Dermis microvascular lymphatic vessel endothelial cell (primary cell): ENCODE measurements around the gene TKTL1. TPM values are rescaled to one million over a fixed set of nuclear protein-coding genes. Genes with fewer than 3 reads are reported as not detected.
"Not testable (repeated sequence)": the region's sequence is repeated elsewhere in the genome, so short reads cannot be mapped to it uniquely, and the experiment has no call there.

Source experiments
- DNase-seq, 2 donors: peaks; one replicate each; pipeline versions ENCODE4 v3.0.0 to v3.0.0-alpha.2; 2010; ENCODE audit warnings: low read depth in 2 of 2
- total RNA-seq: library from RNA; depleted of rRNA; stranded (reverse); fragments of >200 nt; gene quantifications from 2 replicates; pipeline ENCODE4 v1.2.1, GENCODE V29; 2014

The TKTL1 gene
- total RNA-seq, 1 donor from 2014 or later: under 0.01 TPM

DNA sequence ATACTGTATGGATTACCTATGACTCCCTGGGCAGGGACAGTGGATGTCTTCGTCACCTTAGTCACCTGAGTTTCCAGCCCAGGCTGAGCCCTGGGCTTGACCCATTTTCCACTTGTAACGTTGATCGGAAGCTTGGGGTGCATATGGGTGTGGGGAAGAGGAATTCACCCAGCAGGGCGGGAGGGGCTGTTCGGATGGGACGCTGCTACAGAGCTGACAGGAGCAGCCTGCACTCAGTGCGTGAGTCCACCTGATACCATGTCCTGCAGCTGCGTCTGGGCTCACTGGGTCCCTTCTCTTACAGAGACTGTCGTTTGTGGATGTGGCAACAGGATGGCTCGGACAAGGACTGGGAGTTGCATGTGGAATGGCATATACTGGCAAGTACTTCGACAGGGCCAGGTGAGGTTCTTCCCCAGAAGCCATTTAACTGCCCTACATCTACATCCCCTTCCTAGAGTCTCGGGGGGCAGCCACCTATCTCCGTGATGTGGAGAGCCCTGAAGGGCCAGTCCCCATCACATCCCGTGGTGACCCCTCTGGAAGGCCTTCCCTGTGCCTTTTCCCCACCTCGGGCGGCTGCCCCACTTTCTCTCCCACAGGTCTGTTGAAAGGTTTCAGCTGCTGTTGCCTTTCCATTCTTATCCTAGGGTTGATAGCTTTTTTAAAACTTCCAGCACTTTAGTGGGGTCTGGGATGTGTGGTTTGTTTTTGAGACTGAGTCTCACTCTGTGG lies 13.6 kb downstream of the TKTL1 start:
- no peak for DNase-seq

DNA sequence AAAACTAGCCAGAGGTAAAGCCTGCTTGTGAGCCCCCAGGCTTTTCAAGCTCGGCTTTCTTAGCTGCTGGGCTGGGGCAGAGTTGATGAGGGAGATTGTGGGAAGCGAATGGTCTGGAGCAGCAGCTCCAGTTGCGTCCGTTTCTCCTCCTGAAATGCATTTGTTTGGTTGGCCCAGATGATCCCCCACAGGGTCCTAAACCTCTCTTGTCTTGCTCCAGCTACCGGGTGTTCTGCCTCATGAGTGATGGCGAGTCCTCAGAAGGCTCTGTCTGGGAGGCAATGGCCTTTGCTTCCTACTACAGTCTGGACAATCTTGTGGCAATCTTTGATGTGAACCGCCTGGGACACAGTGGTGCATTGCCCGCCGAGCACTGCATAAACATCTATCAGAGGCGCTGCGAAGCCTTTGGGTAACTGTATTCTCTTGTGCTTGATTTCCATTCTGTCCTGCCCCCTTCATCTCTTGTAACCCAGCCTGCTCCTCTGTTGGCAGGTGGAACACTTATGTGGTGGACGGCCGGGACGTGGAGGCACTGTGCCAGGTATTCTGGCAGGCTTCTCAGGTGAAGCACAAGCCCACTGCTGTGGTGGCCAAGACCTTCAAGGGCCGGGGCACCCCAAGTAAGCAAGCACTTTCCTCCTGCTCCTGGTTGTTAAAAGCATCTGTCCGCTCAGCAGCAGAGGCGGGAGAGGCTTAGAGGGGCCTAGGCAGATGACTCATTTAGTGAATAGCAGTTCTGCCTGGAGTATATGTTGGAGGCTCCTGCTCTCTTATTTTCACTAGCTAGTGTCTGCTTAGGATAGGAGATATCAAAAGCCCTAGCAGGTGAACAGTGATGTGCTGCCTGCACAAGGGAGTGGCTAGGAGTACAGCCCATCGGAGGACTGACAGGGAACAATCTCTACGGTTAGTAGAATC lies 15.3 kb downstream of the TKTL1 start:
- no peak for DNase-seq

DNA sequence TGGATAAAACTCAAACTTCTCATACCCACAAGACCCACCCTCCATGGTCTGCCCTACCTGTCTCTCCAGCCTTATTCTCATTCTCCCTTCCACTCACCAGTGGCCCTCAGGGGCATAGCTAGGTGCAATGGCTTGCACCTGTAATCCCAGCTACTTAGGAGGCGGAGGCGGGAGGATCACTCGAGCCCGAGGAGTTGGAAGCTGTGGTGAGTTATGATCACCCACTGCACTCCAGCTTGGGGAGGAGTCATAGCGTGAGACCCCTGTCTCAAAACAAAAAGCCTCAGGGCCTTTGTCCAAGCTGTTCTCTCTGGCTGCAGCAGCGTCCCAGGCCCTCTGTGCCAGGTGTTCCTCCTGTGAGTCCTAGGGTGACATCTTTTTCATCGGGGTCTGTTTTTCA lies 16.5 kb downstream of the TKTL1 start:
- no peak for DNase-seq

DNA sequence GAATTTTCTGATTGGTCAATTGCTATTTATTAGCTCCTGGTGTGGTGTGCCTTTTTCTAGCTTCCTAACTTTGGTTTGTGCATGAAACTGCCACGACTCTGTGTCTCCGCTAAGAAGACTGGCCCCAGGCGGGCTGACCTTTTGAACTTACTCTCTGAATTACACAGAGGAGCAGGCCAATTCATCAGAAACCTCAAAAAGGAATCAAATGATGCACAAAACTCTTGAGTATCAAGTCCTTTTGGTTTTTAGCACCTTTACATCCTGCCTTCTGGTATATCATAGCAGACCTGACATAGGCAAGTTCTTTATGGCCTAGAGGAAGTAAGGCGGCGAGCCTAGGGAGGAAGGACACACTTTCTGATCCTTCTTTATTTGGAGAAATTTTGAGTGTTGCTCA lies 17.6 kb downstream of the TKTL1 start:
- no peak for DNase-seq

DNA sequence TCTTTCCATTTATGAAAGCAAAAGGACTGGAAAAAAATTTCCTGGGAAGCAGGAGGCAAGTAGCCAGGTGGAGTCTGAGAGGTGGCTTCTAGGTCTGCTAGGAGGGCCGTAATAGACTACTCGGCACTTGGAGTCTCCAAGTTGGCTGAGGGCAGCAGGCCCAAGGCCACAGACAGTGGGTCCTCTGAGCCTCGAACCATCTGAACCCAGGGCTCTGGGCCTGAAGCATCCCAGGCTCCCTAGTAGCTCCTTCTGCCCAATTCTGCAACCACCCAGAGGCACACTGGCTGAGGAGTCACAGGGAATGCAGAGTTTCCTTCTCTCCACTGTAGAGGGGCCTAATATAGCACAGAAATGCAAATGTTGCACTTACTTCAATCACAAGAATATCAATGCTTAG lies 19.8 kb downstream of the TKTL1 start:
- DNase-seq: no peak

DNA sequence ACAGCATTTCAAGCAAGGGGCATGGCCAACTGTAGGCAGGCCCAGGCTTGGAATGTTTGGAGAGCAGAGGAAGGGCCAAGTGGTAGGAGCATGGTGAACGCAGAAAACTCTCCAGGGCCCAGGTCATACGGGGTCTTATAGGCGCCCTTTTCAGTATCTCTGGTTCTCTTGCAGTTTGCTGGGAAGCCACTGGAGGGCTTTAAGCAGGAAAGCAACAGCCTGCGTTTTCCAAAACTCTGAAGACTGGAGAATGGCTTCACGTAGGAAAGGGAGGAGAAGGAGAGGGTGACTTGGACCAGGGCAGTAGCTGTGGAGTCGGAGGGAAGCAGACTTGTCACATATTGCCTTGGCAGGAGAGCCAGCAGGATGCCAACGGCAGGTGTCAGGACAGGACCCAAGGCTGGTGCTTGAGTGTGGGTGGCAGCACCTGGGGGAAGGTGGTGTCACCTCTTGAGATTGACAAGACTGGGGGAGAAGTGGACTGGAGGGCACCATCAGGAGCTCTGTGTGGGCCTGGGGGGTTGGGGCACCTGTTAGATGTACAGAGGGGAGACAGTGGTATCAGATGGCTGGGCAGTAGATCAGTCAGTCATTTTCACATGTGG lies 21.9 kb downstream of the TKTL1 start:
- DNase-seq: peak in 1 of 2 donors; percentile 33

DNA sequence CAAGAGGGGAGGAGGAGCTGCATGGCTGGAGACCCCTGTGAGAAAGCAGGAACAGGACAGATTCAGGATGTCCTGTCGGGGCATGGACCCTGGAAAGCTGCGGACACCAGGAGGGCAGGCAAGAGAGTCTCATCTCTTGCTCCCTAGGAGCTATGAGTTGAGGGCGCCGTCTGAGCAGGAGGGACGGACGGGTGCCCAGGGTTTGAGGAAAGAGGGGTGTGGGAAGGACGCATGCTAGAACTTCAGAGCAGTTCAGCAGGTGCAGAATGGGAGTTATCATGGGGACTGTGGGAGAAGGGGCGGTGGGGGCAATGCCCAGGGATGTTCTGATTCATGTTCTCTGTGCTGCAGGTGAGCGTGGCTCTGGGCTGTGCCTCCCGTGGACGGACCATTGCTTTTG lies 24.8 kb downstream of the TKTL1 start:
- no peak for DNase-seq

DNA sequence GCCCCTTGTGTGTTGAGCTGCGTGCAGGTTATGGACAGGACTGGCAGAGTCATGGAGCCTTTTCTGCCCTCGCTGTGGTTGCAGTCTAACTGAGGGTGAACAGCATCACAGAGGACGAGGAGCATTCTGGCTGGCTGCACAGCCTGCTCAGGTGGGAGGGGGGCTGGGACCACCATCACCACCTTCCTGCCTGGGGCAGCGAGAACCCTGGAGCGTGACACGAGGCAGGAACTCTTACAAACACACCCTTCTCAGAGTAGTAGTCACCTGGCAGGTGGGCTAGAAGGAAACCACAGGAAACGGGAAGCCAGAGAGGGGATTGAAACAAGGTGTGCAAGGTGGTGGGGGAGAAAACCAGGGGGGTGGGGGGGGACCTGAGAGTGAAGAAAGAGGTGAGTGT lies 25.6 kb downstream of the TKTL1 start:
- no peak for DNase-seq

DNA sequence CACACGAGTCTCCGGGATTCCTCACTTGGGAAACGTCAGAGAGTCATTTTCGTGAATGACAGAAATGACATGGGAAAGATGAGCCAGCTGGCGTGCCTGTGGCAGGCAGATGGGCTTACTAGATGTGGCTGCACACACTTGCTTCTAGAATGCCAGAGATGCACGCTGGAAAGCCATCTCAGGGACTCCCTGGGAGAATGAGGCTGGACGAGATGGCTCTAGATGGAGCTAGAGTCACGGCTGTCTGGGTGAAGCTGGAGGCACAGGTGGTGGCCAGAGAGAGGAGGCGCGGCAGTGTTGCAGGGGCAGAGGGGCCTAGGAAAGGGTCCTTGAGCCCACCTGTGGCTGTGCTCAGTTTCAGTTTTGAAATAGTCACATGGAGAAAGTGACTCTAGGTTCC lies 26.0 kb downstream of the TKTL1 start:
- no peak for DNase-seq

DNA sequence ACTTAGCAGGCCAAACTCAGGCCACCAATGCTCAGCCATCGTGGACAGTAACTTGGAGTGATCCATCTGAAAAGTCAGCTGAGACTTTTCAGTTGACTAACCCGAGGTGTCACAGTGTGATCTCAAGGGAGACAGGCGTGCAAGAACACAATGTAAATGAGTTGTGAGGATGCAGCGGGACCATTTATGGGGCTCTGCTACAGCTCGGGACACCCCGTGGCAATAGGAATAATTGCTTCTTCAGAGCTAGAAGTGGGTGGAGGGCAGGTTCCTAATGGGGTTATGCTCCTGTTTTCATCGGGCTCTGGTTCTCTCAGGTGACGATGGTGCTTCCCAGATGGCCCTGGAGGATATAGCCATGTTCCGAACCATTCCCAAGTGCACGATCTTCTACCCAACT lies 27.3 kb downstream of the TKTL1 start:
- no peak for DNase-seq

DNA sequence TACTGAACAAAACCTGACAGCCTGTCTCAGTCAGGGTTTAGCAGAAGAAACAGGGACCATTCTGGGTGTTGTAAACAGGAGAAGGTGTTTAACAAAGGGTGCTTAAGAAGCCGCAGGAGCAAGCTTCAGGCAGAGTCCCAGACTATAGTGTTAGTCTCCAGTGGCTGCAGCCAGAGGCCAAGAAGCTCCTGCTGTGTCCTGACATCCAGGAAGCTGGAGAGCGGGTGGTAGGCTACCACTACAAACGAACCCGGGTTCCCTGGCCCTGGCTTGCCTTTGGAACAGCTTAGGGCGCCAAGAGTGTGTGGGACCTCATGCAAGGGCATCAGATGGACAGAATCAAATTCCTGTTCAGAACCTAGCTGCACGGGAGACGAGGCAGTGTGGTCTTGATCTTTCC lies 27.9 kb downstream of the TKTL1 start:
- no peak for DNase-seq

DNA sequence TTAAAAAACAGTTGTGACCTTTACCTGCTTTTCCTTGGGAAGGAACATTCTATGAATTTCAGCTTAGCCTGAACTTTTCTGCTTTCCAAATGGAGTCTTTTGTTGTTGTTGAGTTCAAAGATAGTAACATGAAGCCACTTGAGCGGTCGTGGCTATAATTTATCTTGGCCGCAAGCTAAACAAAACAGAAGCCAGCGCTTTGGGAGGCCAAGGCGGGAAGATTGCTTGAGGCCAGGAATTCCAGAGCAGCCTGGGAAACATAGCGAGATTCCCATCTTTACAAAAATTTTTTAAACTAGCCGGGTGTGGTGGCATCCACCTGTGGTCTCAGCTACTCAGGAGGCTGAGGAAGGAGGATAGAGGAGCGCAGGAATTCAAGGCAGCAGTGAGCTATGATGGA lies 29.9 kb downstream of the TKTL1 start:
- peak in 1 of 2 donors; percentile 58 for DNase-seq

DNA sequence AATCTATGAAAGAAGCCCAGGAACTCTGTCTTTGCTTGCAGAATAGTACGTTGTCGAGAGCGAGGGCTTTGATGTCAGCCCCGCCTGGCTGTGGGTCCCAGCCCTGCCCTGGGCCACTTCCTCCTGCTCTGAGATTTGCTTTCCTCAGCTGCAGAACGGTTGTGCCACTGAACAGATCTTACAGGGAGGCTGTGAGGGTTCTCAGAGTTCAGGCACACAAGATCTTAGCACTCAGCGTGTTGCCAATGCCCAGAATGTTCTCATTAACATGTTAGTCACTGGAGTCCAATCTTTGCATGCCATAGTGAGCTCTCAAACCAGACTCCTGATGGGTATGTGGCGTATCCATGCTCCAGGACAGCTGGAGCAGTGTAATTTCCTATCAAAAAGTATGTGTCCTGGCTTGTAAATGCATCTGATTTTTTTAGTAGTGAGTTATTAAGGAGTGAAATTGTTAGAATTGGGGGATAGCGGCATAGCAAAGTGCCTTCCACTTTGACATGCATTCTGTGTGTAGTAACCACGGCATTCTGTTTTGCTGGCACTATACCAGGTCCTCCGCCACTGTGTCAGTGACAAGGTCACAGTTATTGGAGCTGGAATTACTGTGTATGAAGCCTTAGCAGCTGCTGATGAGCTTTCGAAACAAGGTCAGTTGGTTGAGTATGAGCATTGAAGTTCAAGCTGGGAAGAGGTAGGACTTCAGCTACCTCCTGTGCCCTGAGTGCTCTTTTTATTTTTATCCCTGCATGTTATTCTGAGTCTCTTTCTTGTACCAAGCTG lies 31.6 kb downstream of the TKTL1 start:
- DNase-seq: no peak

DNA sequence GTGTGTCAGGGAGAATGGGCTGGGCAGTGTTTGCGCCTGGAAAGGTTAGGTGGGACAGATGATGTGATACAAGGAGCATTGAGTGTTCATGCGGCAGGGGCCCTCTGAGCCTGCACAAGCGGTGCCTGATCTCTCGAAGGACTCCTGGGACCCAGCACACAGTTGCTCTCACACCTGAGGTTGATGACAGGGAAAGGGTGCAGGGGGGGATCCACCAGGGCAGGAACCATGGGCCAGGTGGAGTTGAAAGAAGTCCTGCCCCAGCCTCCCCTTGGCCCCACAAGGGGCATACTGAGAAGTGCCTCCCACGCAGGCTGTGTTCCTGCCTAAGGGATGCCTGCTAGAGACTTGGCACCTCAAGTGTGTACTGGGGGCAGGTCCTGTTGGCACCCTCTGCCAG lies 33.1 kb downstream of the TKTL1 start:
- no peak for DNase-seq

DNA sequence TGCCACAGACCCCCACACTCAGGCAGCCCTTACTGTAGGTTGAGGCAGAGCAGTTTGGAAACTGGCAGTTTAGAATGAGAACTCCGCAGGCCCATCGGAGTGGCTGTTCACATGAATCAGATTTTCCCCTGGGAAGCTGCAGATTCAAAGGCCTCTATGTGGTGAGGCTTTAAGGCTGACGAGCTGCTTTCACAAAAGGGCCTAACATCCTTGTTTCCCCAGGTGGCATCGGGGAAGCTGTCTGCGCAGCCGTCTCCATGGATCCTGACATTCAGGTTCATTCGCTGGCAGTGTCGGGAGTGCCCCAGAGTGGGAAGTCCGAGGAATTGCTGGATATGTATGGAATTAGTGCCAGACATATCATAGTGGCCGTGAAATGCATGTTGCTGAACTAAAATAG lies 33.7 kb downstream of the TKTL1 start:
- DNase-seq: no peak

DNA sequence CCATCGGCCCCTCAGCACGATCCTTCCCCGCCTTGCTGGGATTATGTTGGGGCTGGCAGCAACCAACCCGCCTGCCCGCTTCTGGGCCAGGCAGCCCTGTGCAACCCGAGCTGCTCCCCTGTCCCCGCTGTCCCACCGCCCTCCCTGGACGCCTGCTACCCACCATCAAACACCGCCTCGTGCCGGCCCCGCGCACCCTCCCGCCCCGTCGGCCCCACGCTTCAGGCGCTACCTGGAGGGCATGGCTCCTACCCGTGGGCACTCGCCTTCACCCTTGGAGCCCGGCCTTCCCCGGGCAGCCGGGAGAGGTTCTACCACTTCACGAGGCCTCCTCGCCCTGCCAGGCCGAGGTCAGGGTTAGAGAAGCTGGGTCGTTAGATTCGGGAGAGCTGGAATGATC lies 37.0 kb downstream of the TKTL1 start:
- DNase-seq: no peak

DNA sequence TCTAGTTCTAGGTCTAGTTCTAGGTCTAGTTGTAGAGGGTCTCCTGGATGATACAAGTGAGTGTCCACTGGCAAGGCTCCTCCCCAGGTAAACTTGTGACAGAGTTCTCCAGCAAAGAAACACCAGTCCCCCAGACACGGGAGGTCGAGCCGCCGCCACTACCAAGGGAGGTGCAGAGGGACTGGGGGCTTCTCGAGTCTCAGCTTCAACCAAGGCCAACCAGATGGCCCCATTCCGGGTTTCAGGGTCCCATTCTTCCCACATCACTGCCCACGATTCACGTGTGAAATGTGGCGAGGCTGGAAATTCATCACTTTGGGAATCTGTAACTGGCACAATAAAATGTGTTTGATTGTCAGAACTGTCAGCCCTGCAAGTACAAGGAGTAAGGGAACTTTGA lies 37.5 kb downstream of the TKTL1 start:
- no peak for DNase-seq

DNA sequence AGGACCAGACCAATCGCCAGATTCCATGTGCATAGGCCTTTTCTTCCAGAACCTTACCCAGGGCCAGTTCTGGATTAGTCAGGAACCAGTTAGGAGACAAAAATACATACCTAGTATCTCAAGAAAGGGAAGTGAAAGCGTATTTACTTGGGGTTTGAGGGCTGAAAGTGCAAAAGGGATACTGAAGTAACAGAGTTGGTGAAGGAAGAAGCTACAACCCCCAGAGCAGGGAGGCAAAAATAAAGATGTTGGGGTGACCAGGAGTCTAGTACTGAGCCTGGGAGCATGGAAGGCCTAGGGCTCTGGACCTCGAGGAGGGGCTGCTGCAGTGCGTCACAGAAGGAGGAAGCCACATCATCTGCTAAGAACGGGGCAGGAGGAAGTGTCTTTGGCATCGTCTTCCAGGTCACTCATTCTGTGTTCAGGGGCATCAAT lies 38.3 kb downstream of the TKTL1 start:
- DNase-seq: peak in 1 of 2 donors; percentile 52

DNA sequence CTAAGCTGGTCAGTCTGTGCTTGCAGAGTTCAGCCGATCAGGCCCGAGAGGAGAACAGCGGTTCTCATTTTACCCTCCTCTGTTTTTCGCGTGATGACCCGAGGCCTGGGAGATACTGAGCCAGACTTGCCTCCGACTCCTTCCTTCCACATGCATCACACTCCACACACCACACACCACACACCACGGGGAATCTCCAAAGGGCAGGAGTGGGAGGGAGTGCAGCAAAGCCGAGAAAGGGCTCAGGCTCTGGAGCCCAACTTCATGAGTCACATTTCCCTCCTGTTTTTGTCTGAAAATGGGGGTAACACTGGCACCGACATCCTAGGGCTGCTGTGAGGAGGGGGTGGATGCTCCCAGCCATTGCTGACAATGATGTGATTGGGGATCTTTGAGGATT lies 38.9 kb downstream of the TKTL1 start:
- DNase-seq: no peak

DNA sequence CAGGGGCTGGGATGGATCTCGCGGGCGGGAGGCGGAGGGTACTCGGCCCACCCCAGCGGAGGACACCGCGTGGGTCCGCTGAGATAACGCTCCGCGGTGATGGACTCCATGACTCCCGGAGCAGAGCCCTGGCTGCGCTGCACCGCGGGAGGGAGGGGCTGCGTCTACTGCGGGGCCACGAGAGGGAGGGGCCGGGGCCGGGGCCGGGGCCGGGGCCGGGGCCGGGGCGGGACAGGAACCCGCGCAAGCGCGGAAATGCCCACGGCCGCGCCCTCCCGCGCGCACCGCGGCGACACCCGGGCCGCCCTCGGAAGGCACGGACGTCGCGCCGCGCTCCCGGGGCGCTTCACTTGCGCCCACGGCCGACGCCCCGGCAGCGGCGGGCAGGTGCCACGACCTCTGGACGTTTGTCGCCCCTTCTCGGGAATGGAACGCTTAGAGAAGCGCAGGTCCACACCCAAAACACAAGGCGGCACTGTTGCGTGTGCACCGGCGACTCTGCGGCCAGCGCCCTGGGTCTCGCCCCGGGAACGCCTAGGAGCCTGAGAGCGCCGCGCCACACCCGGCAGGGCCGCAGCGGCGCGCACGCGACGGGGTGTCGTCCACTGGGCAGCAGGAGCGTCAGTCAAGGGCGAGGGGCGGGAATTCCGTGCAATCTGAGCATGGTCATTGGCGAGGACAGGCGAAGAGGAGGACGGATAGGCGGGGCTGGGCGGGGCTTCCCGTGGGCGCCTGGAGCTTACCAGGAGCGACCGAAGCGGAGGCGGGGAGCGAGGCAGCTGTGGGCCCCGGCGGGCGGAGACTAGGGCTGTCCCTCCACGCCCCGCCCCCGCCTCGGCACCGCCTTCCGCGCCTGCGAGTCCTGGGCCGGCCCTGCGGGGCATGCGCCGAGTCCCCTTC lies 46.1 kb downstream of the TKTL1 start:
- not testable (repeated sequence) for DNase-seq

DNA sequence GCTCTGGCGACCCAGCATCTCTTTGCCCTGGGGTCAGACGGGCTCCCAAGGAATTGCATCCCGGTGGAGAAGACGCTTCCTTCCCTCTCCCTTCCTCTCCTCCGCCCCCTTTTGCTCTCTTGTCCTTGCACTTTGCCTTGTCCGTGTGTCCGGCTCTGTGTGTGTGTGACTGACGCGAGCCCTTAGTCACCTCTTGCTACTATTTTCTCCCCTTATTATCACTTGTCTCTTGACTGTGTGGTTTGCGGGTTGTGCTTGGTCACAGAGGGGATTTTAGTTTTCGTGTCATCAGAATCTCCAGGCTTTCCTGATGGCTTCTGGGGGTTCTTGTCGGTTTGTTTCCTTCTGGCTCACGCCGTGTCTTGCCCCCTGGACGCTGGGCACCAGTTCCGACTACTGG lies 47.5 kb downstream of the TKTL1 start:
- DNase-seq: not testable (repeated sequence)
